K562 (cell line): Measurements from ENCODE around the gene CAPN7. TPM values are rescaled to one million over a fixed set of nuclear protein-coding genes. Genes with fewer than 3 reads are reported as not detected.

Experiments used
- ADNP ChIP-seq: fragments of 200-800 bp; sonication (Bioruptor generic); IDR thresholded peaks from 2 replicates; pipeline ENCODE4 v1.6.1; 2016; ENCODE audit warnings: missing genetic modification characterization, missing compliant biosample characterization
- EP400 ChIP-seq: fragments of 450-650 bp; IDR thresholded peaks from 2 replicates; pipeline ENCODE4 v1.6.1; 2017; ENCODE audit warnings: antibody characterized with exemption, mild to moderate bottlenecking, moderate library complexity
- FOSL1 ChIP-seq: fragments of 200-800 bp; sonication (Bioruptor generic); conservative IDR thresholded peaks from 2 replicates; pipeline ENCODE4 v1.6.1; 2016; ENCODE audit warnings: missing genetic modification characterization, missing compliant biosample characterization
- HDGF ChIP-seq: fragments of 450-650 bp; IDR thresholded peaks from 2 replicates; pipeline ENCODE4 v1.6.1; 2016
- JUNB ChIP-seq: fragments of 450-650 bp; formaldehyde crosslinking; conservative IDR thresholded peaks from 2 replicates; pipeline ENCODE4 v1.4.0; 2020; ENCODE audit warnings: mild to moderate bottlenecking
- KAT7 ChIP-seq: sonication (generic); formaldehyde crosslinking; IDR thresholded peaks from 2 replicates; pipeline ENCODE4 v1.8.0; 2022; ENCODE audit warnings: missing genetic modification reagents, mild to moderate bottlenecking, borderline replicate concordance
- PRPF4 ChIP-seq: fragments of 200-400 bp; formaldehyde crosslinking; IDR thresholded peaks from one replicate; pipeline ENCODE4 v1.6.1; 2017; ENCODE audit warnings: low read length, low read depth, mild to moderate bottlenecking; ENCODE audit not compliant: insufficient read depth, poor library complexity, severe bottlenecking
- REST ChIP-seq, 2 experiments: fragments of 450-650 bp; formaldehyde crosslinking in 1 of 2; IDR thresholded peaks; 2 replicates each; pipeline versions ENCODE4 v1.4.0 to v1.6.1; 2014 to 2020; ENCODE audit warnings: mild to moderate bottlenecking in 2 of 2, borderline replicate concordance in 1 of 2, low read depth in 1 of 2
- TAF1 ChIP-seq: IDR thresholded peaks from 2 replicates; pipeline ENCODE4 v1.6.1; 2011; ENCODE audit warnings: mild to moderate bottlenecking, low read length, moderate library complexity; ENCODE audit not compliant: insufficient read depth, control insufficient read depth, severe bottlenecking; ENCODE audit errors: extremely low read depth
- TOE1 ChIP-seq, 2 experiments: fragments of 450-650 bp in 1 of 2; sonication (generic) in 1 of 2; formaldehyde crosslinking in 1 of 2; IDR thresholded peaks; 2 replicates each; pipeline versions ENCODE4 v1.7.1 to v1.8.0; 2016 to 2022; ENCODE audit warnings: borderline replicate concordance in 2 of 2, mild to moderate bottlenecking in 2 of 2, antibody characterized with exemption in 1 of 2, inconsistent platforms in 1 of 2, low read depth in 1 of 2, missing genetic modification reagents in 1 of 2, moderate library complexity in 1 of 2
- polyA plus RNA-seq, 8 experiments: library from polyadenylated mRNA; depleted of rRNA in 4 of 8; stranded (reverse) in 5 of 8; unstranded in 3 of 8; fragments of >200 nt; fragmentation: Nextera tagmentation in 2 of 8; fragmentation: Illumina TruSeq in 1 of 8; extraction: Ambion mirVana in 2 of 8; extraction: Trizol in 1 of 8; gene quantifications; 2 replicates each; pipeline versions ENCODE4 v1.2.1 to v1.2.3, GENCODE V29; 2011 to 2014; ENCODE audit warnings: inconsistent platforms in 1 of 8, missing spikeins in 1 of 8
- total RNA-seq, 7 experiments: library from RNA; depleted of rRNA in 6 of 7; stranded (reverse); fragments of >200 nt in 6 of 7; fragmentation: Illumina TruSeq in 2 of 7; extraction: Trizol in 2 of 7; gene quantifications; 2 replicates each; pipeline versions ENCODE4 v1.2.1 to v1.2.3, GENCODE V29; 2011 to 2021; ENCODE audit warnings: low replicate concordance in 1 of 7
- TF ChIP-seq, protein P1 (sequence below): sonication (generic); formaldehyde crosslinking; IDR thresholded peaks from 2 replicates; pipeline ENCODE4 v1.8.0; 2023; ENCODE audit warnings: missing genetic modification reagents, mild to moderate bottlenecking, borderline replicate concordance
- TF ChIP-seq, protein P2 (sequence below): IDR thresholded peaks from 2 replicates; pipeline ENCODE4 v1.6.1; 2014; ENCODE audit warnings: antibody characterized with exemption

CAPN7 gene
- total and polyA plus RNA-seq, 9 of the 15 experiments (the other 6 are each of a cell fraction or from before 2014, with no cell fraction given) = 6.5 to 42.7 (median 32.7) TPM

- TF ChIP-seq, protein P1, sequence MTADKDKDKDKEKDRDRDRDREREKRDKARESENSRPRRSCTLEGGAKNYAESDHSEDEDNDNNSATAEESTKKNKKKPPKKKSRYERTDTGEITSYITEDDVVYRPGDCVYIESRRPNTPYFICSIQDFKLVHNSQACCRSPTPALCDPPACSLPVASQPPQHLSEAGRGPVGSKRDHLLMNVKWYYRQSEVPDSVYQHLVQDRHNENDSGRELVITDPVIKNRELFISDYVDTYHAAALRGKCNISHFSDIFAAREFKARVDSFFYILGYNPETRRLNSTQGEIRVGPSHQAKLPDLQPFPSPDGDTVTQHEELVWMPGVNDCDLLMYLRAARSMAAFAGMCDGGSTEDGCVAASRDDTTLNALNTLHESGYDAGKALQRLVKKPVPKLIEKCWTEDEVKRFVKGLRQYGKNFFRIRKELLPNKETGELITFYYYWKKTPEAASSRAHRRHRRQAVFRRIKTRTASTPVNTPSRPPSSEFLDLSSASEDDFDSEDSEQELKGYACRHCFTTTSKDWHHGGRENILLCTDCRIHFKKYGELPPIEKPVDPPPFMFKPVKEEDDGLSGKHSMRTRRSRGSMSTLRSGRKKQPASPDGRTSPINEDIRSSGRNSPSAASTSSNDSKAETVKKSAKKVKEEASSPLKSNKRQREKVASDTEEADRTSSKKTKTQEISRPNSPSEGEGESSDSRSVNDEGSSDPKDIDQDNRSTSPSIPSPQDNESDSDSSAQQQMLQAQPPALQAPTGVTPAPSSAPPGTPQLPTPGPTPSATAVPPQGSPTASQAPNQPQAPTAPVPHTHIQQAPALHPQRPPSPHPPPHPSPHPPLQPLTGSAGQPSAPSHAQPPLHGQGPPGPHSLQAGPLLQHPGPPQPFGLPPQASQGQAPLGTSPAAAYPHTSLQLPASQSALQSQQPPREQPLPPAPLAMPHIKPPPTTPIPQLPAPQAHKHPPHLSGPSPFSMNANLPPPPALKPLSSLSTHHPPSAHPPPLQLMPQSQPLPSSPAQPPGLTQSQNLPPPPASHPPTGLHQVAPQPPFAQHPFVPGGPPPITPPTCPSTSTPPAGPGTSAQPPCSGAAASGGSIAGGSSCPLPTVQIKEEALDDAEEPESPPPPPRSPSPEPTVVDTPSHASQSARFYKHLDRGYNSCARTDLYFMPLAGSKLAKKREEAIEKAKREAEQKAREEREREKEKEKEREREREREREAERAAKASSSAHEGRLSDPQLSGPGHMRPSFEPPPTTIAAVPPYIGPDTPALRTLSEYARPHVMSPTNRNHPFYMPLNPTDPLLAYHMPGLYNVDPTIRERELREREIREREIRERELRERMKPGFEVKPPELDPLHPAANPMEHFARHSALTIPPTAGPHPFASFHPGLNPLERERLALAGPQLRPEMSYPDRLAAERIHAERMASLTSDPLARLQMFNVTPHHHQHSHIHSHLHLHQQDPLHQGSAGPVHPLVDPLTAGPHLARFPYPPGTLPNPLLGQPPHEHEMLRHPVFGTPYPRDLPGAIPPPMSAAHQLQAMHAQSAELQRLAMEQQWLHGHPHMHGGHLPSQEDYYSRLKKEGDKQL = no peak
- TF ChIP-seq ADNP (tag) = no peak
- TF ChIP-seq KAT7 (CRISPR knock-in tag) = no peak
- TF ChIP-seq REST (IDR thresholded peaks at IDR 0.05; ENCODE audit: borderline replicate concordance) = no peak
- TF ChIP-seq REST (CRISPR knock-in tag; IDR thresholded peaks at IDR 0.05; ENCODE audit: low read depth) = no peak
- no peak for TF ChIP-seq HDGF
- TF ChIP-seq PRPF4 = no peak
- TF ChIP-seq TOE1 (IDR thresholded peaks at IDR 0.05; ENCODE audit: borderline replicate concordance) = no peak
- 0 out of 2 replicates have a peak, but pooled peaks have one; percentile 69 for TF ChIP-seq TOE1 (CRISPR knock-in tag; IDR thresholded peaks at IDR 0.05; ENCODE audit: borderline replicate concordance, low read depth)
- no peak for TF ChIP-seq JUNB (CRISPR knock-in tag)
- no peak for TF ChIP-seq FOSL1 (tag)
- TF ChIP-seq EP400 = no peak; the same call in 1 of the 2 replicates
- no peak for TF ChIP-seq TAF1
- TF ChIP-seq, protein P2, sequence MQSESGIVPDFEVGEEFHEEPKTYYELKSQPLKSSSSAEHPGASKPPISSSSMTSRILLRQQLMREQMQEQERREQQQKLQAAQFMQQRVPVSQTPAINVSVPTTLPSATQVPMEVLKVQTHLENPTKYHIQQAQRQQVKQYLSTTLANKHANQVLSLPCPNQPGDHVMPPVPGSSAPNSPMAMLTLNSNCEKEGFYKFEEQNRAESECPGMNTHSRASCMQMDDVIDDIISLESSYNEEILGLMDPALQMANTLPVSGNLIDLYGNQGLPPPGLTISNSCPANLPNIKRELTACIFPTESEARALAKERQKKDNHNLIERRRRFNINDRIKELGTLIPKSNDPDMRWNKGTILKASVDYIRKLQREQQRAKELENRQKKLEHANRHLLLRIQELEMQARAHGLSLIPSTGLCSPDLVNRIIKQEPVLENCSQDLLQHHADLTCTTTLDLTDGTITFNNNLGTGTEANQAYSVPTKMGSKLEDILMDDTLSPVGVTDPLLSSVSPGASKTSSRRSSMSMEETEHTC = no peak
Observed at GRCh38 chr3:15205482-15205933, 538 bp upstream of the CAPN7 start (continued).
